Measurements from ENCODE around the gene WNT2.

DNA sequence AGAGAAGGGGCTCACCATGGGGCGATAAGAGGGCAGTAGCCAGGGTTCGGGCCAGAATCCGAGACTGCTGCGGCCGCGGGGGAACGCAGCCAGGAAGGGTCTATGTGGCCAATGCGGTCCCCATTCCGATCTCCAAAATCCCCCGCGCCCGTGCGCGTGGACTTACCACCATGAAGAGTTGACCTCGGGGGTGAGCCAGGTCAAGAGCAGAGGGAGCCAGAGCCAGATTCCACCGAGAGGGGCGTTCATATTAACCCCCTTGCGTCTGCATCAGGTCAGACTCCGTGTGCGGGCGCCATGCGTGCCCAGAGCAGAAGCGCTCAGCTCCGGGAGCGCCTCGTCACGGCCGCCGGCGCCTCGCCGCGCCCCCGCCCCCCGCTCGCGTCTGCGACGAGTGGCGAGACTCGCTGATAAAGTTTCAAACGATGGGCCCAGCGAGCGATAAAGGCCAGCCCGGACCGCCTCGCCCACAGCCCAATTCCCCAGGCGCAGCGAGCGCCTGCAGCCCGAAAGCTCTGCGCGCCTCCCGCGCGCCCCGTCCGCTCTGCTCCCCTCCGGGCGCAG is at the start of gene WNT2:
- TF ChIP-seq, protein P1, sequence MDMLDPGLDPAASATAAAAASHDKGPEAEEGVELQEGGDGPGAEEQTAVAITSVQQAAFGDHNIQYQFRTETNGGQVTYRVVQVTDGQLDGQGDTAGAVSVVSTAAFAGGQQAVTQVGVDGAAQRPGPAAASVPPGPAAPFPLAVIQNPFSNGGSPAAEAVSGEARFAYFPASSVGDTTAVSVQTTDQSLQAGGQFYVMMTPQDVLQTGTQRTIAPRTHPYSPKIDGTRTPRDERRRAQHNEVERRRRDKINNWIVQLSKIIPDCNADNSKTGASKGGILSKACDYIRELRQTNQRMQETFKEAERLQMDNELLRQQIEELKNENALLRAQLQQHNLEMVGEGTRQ (IDR thresholded peaks at IDR 0.05; ENCODE audit: low read depth, low read length): no peak
- TF ChIP-seq, protein P2, sequence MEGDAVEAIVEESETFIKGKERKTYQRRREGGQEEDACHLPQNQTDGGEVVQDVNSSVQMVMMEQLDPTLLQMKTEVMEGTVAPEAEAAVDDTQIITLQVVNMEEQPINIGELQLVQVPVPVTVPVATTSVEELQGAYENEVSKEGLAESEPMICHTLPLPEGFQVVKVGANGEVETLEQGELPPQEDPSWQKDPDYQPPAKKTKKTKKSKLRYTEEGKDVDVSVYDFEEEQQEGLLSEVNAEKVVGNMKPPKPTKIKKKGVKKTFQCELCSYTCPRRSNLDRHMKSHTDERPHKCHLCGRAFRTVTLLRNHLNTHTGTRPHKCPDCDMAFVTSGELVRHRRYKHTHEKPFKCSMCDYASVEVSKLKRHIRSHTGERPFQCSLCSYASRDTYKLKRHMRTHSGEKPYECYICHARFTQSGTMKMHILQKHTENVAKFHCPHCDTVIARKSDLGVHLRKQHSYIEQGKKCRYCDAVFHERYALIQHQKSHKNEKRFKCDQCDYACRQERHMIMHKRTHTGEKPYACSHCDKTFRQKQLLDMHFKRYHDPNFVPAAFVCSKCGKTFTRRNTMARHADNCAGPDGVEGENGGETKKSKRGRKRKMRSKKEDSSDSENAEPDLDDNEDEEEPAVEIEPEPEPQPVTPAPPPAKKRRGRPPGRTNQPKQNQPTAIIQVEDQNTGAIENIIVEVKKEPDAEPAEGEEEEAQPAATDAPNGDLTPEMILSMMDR (conservative IDR thresholded peaks at IDR 0.05; ENCODE audit: low read depth, low read length): no peak
- no peak for TF ChIP-seq POLR2A (IDR thresholded peaks at IDR 0.05; ENCODE audit: low read depth, low read length)
- TF ChIP-seq CEBPB (IDR thresholded peaks at IDR 0.05; ENCODE audit: low read depth, low read length): no peak
